ENCODE data around the gene PSRC1. TPM values are rescaled to one million over a fixed set of nuclear protein-coding genes. Genes with fewer than 3 reads are reported as not detected.

Gene PSRC1
- total RNA-seq, 2 donors from 2014 or later, result 38.5 to 72.7 TPM

GRCh38 chr1:109294481-109294880 is 11.5 kb upstream of the PSRC1 start:
- H3K27ac ChIP-seq (ENCODE audit: low read depth, low read length), result no peak overlapping the region

GRCh38 chr1:109293026-109293425 is 10.1 kb upstream of the PSRC1 start:
- Histone ChIP-seq H3K9me3 (ENCODE audit: control insufficient read depth, low read length) (no peaks in the 10 kb centered on the region), H3K27me3 (ENCODE audit: control insufficient read depth, insufficient read depth, low read length, poor library complexity, severe bottlenecking) (peaks cover 17% of the 10 kb centered on the region), H3K27ac (ENCODE audit: low read depth, low read length) (no peak overlapping the region), H3K4me3 (ENCODE audit: low read length) (no peak overlapping the region), H3K36me3 (ENCODE audit: control insufficient read depth, insufficient read depth, low read length) (no peaks in the 10 kb centered on the region), H3K9ac (ENCODE audit: extremely low read depth, low read length, poor library complexity, severe bottlenecking) (no peak overlapping the region), H3K4me1 (ENCODE audit: control insufficient read depth, insufficient read depth, low read length) (no peaks in the 10 kb centered on the region)
- Mint-ChIP-seq H3K27me3 (ENCODE audit: insufficient read depth) (peaks cover 3% of the 10 kb centered on the region), H3K4me3 (no peak overlapping the region), H3K36me3 (ENCODE audit: low read depth) (no peaks in the 10 kb centered on the region), H3K4me1 (peaks cover 7% of the 10 kb centered on the region), H3K9me3 (peaks cover 2% of the 10 kb centered on the region), H3K27ac (no peak overlapping the region)
- 87 to 94% methylated on average over 2 of the region's 2 CpGs for WGBS, 2 experiments (ENCODE audit: insufficient coverage in 1 of 2, insufficient read length in 1 of 2)
- DNase-seq, result no peak
- no peak for TF ChIP-seq CTCF (conservative IDR thresholded peaks at IDR 0.05)

More at GRCh38 chr1:109294481-109294880, 11.5 kb upstream of the PSRC1 start:
- Histone ChIP-seq H3K4me1 (ENCODE audit: control insufficient read depth, insufficient read depth, low read length) (peaks cover 5% of the 10 kb centered on the region), H3K4me3 (ENCODE audit: low read length) (no peak overlapping the region), H3K36me3 (ENCODE audit: control insufficient read depth, insufficient read depth, low read length) (no peaks in the 10 kb centered on the region), H3K27me3 (ENCODE audit: control insufficient read depth, insufficient read depth, low read length, poor library complexity, severe bottlenecking) (peaks cover 17% of the 10 kb centered on the region), H3K9ac (ENCODE audit: extremely low read depth, low read length, poor library complexity, severe bottlenecking) (no peak overlapping the region), H3K9me3 (ENCODE audit: control insufficient read depth, low read length) (no peaks in the 10 kb centered on the region)
- no peaks in the 10 kb centered on the region for H3K36me3 Mint-ChIP-seq (ENCODE audit: low read depth)
- peaks cover 7% of the 10 kb centered on the region for H3K27me3 Mint-ChIP-seq (ENCODE audit: insufficient read depth)
- no peak for TF ChIP-seq CTCF (conservative IDR thresholded peaks at IDR 0.05)
- peaks cover 11% of the 10 kb centered on the region for H3K4me1 Mint-ChIP-seq
- H3K9me3 Mint-ChIP-seq, result no peaks in the 10 kb centered on the region
- H3K27ac Mint-ChIP-seq, result no peak overlapping the region
- 96 to 100% methylated on average over 2 to 4 of the region's 4 CpGs for WGBS, 2 experiments (ENCODE audit: insufficient coverage in 1 of 2, insufficient read length in 1 of 2)
- DNase-seq, result no peak
- H3K4me3 Mint-ChIP-seq, result no peak overlapping the region

GRCh38 chr1:109292364-109292763 is 9.4 kb upstream of the PSRC1 start:
- H3K27ac Mint-ChIP-seq, result no peak overlapping the region

More at GRCh38 chr1:109292364-109292763, 9.4 kb upstream of the PSRC1 start:
- 83 to 96% methylated on average over 7 to 9 of the region's 9 CpGs for WGBS, 2 experiments (ENCODE audit: insufficient coverage in 1 of 2, insufficient read length in 1 of 2)
- Mint-ChIP-seq H3K27me3 (ENCODE audit: insufficient read depth) (peaks cover 3% of the 10 kb centered on the region), H3K4me3 (no peak overlapping the region), H3K9me3 (peaks cover 6% of the 10 kb centered on the region), H3K4me1 (peaks cover 7% of the 10 kb centered on the region), H3K36me3 (ENCODE audit: low read depth) (no peaks in the 10 kb centered on the region)
- Histone ChIP-seq H3K36me3 (ENCODE audit: control insufficient read depth, insufficient read depth, low read length) (no peaks in the 10 kb centered on the region), H3K4me1 (ENCODE audit: control insufficient read depth, insufficient read depth, low read length) (no peaks in the 10 kb centered on the region), H3K27me3 (ENCODE audit: control insufficient read depth, insufficient read depth, low read length, poor library complexity, severe bottlenecking) (peaks cover 17% of the 10 kb centered on the region), H3K9me3 (ENCODE audit: control insufficient read depth, low read length) (no peaks in the 10 kb centered on the region), H3K27ac (ENCODE audit: low read depth, low read length) (no peak overlapping the region), H3K9ac (ENCODE audit: extremely low read depth, low read length, poor library complexity, severe bottlenecking) (no peak overlapping the region), H3K4me3 (ENCODE audit: low read length) (no peak overlapping the region)
- no peak for DNase-seq
- no peak for TF ChIP-seq CTCF (conservative IDR thresholded peaks at IDR 0.05)

All from endodermal cell (in vitro differentiated cells).